ENCODE measurements around the gene SULT1E1.

The SULT1E1 gene

DNA sequence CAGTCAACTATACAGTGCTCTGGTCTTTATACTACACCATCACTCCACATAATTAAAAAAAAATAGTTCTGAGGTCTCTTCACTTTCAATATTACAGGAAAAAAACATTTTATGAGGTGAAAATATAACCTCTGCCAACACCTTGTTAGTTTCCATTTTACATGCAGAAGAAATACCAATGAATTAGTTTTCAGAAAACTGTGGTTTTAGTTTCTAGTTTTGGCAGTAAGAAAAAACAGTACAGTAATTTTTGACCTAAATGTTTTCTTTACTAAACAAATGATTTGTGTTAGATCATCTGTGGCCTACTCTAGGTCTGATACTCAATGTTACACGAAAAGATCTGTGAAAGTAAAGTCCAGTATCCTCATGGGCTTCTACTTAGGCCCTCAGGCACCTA is 10.0 kb downstream of the SULT1E1 start:
- TF ChIP-seq, protein P1, sequence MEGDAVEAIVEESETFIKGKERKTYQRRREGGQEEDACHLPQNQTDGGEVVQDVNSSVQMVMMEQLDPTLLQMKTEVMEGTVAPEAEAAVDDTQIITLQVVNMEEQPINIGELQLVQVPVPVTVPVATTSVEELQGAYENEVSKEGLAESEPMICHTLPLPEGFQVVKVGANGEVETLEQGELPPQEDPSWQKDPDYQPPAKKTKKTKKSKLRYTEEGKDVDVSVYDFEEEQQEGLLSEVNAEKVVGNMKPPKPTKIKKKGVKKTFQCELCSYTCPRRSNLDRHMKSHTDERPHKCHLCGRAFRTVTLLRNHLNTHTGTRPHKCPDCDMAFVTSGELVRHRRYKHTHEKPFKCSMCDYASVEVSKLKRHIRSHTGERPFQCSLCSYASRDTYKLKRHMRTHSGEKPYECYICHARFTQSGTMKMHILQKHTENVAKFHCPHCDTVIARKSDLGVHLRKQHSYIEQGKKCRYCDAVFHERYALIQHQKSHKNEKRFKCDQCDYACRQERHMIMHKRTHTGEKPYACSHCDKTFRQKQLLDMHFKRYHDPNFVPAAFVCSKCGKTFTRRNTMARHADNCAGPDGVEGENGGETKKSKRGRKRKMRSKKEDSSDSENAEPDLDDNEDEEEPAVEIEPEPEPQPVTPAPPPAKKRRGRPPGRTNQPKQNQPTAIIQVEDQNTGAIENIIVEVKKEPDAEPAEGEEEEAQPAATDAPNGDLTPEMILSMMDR (conservative IDR thresholded peaks at IDR 0.05; ENCODE audit: control insufficient read depth, insufficient read depth, low read depth, low read length), result no peak
- no peak overlapping the region for H3K4me3 ChIP-seq (ENCODE audit: control insufficient read depth, low read depth, low read length)
- no peak for DNase-seq (ENCODE audit: low read depth)

DNA sequence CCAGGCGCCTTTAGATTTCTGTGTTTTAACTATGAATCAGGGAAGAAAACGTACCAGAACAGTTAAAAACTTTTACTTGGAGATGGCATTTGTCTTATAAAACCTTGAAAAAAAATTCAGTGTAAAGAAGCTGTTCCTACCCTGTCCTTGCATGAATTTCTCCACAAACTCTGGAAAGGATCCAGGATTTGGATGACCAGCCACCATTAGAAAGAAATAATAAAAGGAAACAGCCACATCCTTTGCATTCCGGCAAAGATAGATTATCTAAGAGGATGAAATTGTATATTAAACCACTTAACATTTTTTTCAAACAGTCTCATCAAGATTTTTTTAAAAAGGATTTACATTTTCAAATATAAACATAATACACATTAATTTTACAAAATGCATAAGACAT is 10.6 kb downstream of the SULT1E1 start:
- no peak for DNase-seq (ENCODE audit: low read depth)
- H3K4me3 ChIP-seq (ENCODE audit: control insufficient read depth, low read depth, low read length), result no peak overlapping the region
- TF ChIP-seq, protein P1 (conservative IDR thresholded peaks at IDR 0.05; ENCODE audit: control insufficient read depth, insufficient read depth, low read depth, low read length), result no peak

DNA sequence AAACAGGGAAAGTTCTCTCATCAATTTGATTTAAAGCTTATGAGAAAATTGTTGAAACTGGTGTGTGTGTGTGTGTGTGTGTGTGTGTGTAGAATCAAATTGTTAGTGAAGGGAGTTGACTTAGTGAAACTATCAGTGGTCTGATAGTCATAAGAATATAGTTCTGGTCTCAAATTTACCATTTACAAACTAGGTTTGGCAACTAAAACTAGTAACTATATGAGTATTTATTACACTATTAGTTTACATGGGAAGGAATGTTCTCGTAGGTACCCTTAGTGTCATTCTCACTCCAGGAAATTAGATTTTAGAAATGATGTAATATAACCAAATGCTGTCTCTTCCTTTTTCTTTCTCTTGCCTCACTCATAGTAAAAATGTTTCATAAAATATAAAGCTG is 11.9 kb downstream of the SULT1E1 start:
- no peak for DNase-seq (ENCODE audit: low read depth)
- TF ChIP-seq, protein P1 (conservative IDR thresholded peaks at IDR 0.05; ENCODE audit: control insufficient read depth, insufficient read depth, low read depth, low read length), result no peak
- H3K4me3 ChIP-seq (ENCODE audit: control insufficient read depth, low read depth, low read length), result no peak overlapping the region

DNA sequence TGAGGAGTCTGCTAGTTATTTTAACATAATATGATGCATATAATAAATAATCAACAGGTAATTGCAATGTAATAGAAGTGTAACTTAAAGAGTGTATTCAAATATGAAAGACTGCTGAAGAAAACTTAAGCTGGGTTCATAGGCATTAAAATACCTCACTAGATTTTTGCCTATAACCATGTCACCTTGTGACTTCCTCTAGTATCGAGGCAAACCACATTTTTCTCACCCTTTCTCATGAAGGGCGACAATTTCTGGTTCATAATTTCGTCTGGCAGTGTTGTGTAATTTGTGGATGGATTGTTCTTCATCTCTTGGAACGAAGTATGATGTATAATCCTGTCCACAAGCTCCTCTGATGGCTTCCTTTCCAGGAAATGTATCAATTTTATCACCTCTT is 16.0 kb downstream of the SULT1E1 start:
- H3K4me3 ChIP-seq (ENCODE audit: control insufficient read depth, low read depth, low read length), result no peak overlapping the region
- TF ChIP-seq, protein P1 (conservative IDR thresholded peaks at IDR 0.05; ENCODE audit: control insufficient read depth, insufficient read depth, low read depth, low read length), result no peak
- DNase-seq (ENCODE audit: low read depth), result no peak

DNA sequence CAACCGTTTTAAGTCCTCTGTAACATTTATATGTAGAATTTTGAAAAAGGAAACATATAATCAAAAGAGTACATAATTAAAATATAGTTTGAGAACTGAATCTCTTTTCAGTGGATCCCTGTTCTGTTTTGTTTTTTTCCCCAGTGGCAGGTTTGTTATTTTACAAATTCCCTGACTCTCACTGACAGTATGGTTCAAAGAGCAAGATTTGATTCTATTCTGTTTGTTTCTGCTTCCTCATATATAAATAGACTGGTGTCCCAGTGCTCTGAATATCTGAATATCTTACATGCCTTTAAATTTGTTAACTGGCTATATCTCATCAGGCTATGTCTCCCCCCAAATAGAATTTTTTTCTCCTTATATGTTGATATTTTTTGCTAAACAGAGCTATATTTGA is 16.6 kb downstream of the SULT1E1 start:
- no peak for DNase-seq (ENCODE audit: low read depth)
- no peak overlapping the region for H3K4me3 ChIP-seq (ENCODE audit: control insufficient read depth, low read depth, low read length)
- TF ChIP-seq, protein P1 (conservative IDR thresholded peaks at IDR 0.05; ENCODE audit: control insufficient read depth, insufficient read depth, low read depth, low read length), result no peak

DNA sequence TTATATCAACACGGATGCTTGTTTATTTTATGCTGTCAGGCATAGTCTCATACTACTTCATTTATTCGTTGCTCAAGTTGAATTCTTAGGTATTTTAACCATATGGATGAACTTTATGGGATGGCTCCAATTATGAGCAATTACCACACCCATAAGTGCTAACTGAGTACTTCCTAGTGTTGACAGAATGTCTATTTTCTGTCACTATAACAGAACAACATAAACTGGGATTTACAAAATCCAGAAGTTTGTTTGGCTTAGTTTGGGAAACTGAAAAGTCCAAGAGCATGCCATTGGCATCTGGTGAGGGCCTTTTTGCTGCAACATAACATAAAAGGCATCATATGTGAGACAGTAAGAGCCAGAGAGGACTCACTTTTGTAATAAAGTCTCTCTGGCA is 21.0 kb downstream of the SULT1E1 start:
- TF ChIP-seq, protein P1 (conservative IDR thresholded peaks at IDR 0.05; ENCODE audit: control insufficient read depth, insufficient read depth, low read depth, low read length), result no peak
- H3K4me3 ChIP-seq (ENCODE audit: control insufficient read depth, low read depth, low read length), result no peak overlapping the region
- no peak for DNase-seq (ENCODE audit: low read depth)

DNA sequence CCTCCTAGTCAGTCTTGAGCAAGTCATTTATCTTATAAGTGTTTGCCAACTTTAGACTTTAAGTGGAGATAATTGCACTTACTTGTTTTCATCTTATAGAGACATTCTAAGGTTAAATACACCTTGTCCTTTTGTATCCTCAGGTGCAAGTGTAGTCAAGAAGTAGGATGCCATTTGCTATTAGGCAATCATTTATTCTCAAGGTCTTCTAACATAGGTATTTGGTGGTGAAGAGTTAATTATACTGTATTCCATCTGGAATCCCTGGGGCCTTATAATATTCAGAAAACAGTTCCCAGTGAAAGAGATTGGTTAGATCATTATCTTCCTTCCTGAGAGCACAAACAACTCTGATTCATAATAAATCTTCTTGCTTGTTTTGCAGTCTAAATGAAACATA is 23.7 kb downstream of the SULT1E1 start:
- H3K4me3 ChIP-seq (ENCODE audit: control insufficient read depth, low read depth, low read length), result no peak overlapping the region
- TF ChIP-seq, protein P1 (conservative IDR thresholded peaks at IDR 0.05; ENCODE audit: control insufficient read depth, insufficient read depth, low read depth, low read length), result no peak
- DNase-seq (ENCODE audit: low read depth), result no peak
